Muscle layer of duodenum (tissue), 2 donors: ENCODE measurements around the gene MCM9.
"Not testable (repeated sequence)": the region's sequence is repeated elsewhere in the genome, so short reads cannot be mapped to it uniquely, and the experiment has no call there.

Experiments
- H3K27ac ChIP-seq: one replicate; pipeline ENCODE4 v1.7.0; 2013; ENCODE audit warnings: mild to moderate bottlenecking, low read length
- H3K27me3 ChIP-seq: one replicate; pipeline ENCODE4 v1.7.0; 2013; ENCODE audit warnings: low read depth, mild to moderate bottlenecking, control low read depth, low read length
- H3K36me3 ChIP-seq, 2 donors: one replicate each; pipeline ENCODE4 v1.7.0; 2013; ENCODE audit warnings: low read length in 2 of 2, control low read depth in 1 of 2, mild to moderate bottlenecking in 1 of 2; ENCODE audit not compliant: insufficient read depth in 2 of 2, control insufficient read depth in 1 of 2
- H3K4me1 ChIP-seq, 2 donors: one replicate each; pipeline ENCODE4 v1.7.0; 2013; ENCODE audit warnings: low read length in 2 of 2, mild to moderate bottlenecking in 2 of 2, control low read depth in 1 of 2, moderate library complexity in 1 of 2; ENCODE audit not compliant: insufficient read depth in 2 of 2, control insufficient read depth in 1 of 2
- H3K4me3 ChIP-seq, 2 donors: one replicate each; pipeline ENCODE4 v1.7.0; 2013; ENCODE audit warnings: low read length in 2 of 2, low read depth in 1 of 2, mild to moderate bottlenecking in 1 of 2
- H3K9me3 ChIP-seq, 2 donors: one replicate each; pipeline ENCODE4 v1.7.0; 2013; ENCODE audit warnings: low read length in 2 of 2, control low read depth in 1 of 2, mild to moderate bottlenecking in 1 of 2; ENCODE audit not compliant: control insufficient read depth in 1 of 2
- donor health status: healthy.

MCM9 gene

DNA sequence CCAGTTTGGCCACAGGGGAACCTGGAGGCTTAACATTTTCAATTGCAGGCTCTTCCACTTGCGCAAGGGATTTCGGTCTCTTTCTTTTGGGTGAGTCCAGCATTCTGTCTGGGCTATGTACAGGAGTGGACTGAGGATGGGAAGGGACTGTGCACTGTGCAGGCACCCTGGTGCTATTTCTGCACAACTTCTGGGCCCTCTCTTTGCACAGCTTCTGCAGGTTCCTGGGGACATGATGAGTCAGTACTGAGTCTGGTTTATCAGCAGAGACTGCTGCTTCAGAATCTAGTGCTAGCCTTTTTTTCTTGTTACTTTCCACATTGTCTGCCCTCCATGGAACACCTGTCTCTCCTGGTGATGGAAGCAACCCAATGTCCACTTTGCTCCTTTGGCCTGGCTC lies 119.5 kb downstream of the MCM9 start:
- H3K4me1 ChIP-seq, result no peaks in the 10 kb centered on the region
- H3K27ac ChIP-seq, result no peak overlapping the region
- no peak overlapping the region for H3K4me3 ChIP-seq
- H3K9me3 ChIP-seq, result no peaks in the 10 kb centered on the region
- no peaks in the 10 kb centered on the region for H3K27me3 ChIP-seq
- peaks cover 10 to 14% of the 10 kb centered on the region in 2 donors for H3K36me3 ChIP-seq

DNA sequence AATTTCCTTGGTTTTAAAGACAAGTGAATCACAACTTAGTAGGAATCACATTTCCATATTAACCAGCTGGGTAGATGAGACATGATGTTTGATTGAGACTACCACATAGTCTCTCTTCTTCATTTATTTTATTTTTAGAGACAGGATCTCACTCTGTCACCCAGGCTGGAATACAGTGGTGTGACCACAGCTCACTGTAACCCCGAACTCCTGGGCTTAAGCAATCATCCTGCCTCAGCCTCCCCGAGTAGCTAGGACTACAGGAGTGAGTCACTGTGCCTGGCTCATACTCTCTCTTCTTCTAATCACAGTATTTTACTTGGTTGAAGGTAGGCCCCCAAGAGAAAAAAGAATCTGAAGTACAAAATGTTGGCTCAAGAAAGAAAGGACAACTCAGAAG lies 121.2 kb downstream of the MCM9 start:
- Histone ChIP-seq H3K9me3 (no peaks in the 10 kb centered on the region), H3K4me3 (no peak overlapping the region), H3K27me3 (no peaks in the 10 kb centered on the region), H3K4me1 (no peaks in the 10 kb centered on the region), H3K36me3 (peaks cover 10 to 14% of the 10 kb centered on the region in 2 donors), H3K27ac (no peak overlapping the region)

DNA sequence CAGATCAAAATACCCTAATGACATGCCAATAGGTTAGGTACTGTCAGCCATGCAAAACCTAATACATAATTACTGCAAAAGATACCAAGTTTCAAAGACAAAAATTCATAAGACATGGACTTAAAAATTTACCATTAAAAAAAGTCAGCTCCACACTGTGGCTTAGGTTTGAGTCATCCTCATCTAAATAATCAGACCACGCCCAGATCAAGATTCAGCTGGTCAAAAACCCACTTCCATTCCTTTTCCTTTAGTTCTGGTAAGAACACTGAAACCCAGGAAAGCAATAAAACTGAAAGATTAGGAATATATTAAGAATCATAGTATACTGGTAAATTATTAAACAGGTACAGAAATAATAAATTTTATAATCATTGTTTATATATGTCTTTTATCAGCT lies 122.0 kb downstream of the MCM9 start:
- peaks cover 10 to 14% of the 10 kb centered on the region in 2 donors for H3K36me3 ChIP-seq
- H3K9me3 ChIP-seq, result no peaks in the 10 kb centered on the region
- no peak overlapping the region for H3K27ac ChIP-seq
- H3K4me1 ChIP-seq, result no peaks in the 10 kb centered on the region
- H3K27me3 ChIP-seq, result no peaks in the 10 kb centered on the region
- no peak overlapping the region for H3K4me3 ChIP-seq

DNA sequence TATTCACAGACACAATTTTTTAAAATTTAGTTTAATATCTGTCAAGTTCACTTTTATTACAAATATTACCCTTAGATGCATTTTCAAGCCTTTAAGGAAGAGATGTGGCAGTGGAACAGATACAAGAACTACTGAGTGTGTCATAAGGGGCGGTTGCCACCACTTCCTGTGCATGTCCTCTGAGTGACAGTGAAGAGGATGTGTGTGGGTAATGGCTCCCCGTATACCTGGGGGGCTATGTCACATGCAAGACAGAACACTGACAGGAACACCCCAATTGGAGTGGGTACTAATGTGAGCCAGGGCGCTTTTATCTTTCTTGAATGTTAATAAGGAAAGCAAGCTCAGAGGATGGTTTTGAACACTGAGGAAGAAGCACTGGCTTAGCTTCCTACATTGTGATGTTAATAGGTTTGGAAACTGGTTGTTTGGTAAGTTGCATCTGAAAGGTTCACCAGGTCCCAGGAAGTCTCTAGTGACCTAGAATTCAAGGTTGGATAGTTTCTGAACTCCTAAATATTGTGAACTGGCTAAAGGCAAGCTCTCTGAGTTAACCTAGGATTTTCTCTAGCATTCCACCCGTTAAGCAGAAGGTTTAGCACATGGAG lies 124.4 kb downstream of the MCM9 start:
- H3K36me3 ChIP-seq, result peaks cover under 1 to 8% of the 10 kb centered on the region in 2 donors
- no peaks in the 10 kb centered on the region for H3K4me1 ChIP-seq
- H3K4me3 ChIP-seq, result no peak overlapping the region
- no peaks in the 10 kb centered on the region for H3K27me3 ChIP-seq
- no peak overlapping the region for H3K27ac ChIP-seq
- no peaks in the 10 kb centered on the region for H3K9me3 ChIP-seq

DNA sequence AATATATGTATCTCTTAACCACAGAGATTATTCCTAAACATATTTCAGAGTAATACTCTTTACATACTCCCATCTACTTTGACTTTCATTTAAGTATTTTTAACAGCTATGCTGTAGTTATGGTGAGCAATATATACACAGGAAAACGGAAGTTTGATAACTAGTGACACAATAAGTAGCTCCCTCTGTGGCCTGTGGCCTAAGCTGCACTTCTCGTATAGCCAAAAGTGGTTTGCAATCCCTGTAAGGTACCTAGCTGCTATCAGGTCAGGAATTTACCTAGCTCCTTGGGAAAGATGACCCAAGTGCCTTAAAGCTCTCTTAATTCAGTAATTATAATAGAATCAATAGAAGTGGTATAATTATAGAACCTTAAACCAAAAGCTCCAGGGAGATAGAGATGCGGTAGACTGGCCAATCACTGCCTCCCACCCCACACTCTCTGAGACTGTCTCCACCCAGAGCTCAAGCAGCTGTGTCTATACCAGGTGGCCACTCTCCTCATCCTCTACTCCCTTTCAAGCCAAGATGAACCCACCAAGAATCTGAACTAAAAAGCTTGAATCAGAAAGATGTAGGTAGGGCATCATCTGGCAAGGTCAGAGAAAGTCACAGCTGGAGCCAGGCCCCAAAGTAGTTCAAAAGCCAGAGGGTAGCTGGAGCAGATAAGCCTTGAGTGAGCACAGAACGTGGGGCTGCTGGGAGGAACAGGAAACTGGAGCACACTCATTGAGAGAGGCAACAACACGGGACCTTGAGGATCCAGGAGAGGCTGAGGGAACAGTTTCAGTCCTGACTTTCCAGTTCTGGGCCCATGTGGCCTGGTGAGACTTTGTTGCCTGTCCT lies 125.9 kb downstream of the MCM9 start:
- Histone ChIP-seq H3K27me3 (no peaks in the 10 kb centered on the region), H3K4me1 (no peaks in the 10 kb centered on the region), H3K36me3 (peaks cover 0 to 4% of the 10 kb centered on the region in 2 donors), H3K27ac (no peak overlapping the region), H3K9me3 (no peaks in the 10 kb centered on the region), H3K4me3 (no peak overlapping the region)

DNA sequence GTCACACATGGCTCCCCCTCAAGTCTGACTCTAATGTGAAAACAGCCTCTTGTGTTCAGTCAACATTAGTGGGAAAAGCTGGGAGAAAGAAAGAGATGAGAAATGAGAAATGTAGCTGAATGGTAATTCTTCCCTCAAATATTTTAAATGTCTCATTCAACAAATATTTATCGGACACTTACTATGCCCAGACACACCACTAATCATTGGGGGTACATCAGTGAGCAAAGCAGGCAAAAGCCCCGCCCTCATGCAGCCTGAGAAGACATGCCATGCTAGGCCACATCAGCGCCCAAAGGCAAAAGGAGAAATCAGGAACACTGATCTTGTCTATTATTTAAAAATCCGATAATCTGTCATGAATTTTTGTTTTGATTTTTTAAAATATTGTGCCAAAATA lies 130.9 kb downstream of the MCM9 start:
- no peaks in the 10 kb centered on the region for H3K36me3 ChIP-seq
- H3K4me3 ChIP-seq, result no peak overlapping the region
- H3K27ac ChIP-seq, result no peak overlapping the region
- H3K4me1 ChIP-seq, result peaks cover 0 to 3% of the 10 kb centered on the region in 2 donors
- H3K9me3 ChIP-seq, result no peaks in the 10 kb centered on the region
- H3K27me3 ChIP-seq, result no peaks in the 10 kb centered on the region

DNA sequence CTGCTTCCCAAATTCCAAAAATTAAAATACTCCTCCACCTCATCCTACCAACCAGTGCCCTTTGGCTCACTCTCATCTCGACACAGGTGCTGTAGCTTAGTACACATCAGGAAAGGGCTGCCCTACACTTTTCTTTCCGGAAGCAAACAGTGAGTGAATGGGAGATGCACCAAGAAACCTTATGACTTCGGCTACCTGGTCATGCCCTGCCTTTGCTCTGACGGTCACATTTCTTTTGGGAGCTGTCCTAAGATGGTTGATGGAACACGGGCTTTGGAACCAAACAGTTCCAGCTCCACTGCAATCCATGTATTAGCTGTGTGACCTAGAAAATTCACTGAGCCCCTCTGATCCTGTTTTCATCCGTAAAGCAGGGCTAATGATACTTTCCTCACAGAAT lies 133.7 kb downstream of the MCM9 start:
- peaks cover 0 to 3% of the 10 kb centered on the region in 2 donors for H3K4me1 ChIP-seq
- no peaks in the 10 kb centered on the region for H3K36me3 ChIP-seq
- no peak overlapping the region for H3K27ac ChIP-seq
- H3K27me3 ChIP-seq, result no peaks in the 10 kb centered on the region
- H3K9me3 ChIP-seq, result no peaks in the 10 kb centered on the region
- H3K4me3 ChIP-seq, result no peak overlapping the region

DNA sequence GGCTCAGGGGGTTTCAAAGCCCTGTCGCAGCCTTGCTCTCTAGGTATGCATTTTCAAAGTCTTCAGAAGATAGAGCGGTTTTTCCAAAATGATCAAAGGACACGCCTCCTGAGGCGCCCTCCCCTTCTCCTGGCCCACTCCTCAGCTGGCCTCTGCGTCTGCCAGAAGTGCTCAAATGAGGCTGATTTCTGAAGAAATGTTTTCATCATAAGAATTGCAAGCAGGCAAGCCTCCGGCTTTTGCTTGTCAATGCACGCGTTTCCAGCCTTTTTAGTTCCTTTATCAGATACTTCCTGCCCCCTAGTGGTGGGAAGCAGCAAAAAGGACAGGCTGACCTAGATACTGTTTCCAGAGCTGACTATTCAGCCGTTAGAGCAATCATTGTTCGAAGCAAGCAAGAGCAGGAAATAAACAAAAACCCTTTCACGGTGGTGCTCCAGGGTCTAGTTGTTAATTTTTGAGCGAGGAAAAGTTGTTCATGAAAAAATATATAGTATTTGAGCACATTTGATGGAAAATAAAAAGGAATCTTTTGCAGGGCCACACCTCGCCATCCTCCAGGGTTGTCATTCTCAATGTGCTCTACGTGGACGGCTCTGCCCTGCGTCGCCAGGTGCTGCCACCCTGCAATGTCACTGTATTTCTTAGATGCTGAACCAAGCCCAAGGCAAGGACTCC lies 134.4 kb downstream of the MCM9 start:
- Histone ChIP-seq H3K4me1 (peaks cover 0 to 3% of the 10 kb centered on the region in 2 donors), H3K9me3 (no peaks in the 10 kb centered on the region), H3K27ac (no peak overlapping the region), H3K27me3 (no peaks in the 10 kb centered on the region), H3K4me3 (peak overlapping the region in 1 of 2 donors; percentile 50), H3K36me3 (no peaks in the 10 kb centered on the region)

DNA sequence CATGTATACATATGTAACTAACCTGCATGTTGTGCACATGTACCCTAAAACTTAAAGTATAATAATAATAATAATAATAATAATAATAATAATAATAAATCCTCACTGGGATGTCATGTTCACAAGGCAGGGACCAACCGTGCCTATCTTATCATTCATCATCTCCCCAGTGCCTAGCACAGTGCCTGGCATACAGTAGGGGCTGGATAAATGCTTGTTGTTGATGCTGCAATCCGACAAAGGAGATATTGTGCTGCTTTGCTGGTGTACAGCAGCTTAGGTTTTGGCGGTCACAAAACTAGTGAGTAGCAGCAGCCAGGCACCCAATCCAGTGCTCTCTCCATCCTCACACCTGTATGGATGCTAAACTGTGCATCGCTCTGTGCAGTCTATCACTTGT lies 135.1 kb downstream of the MCM9 start:
- Histone ChIP-seq H3K27me3 (no peaks in the 10 kb centered on the region), H3K9me3 (no peaks in the 10 kb centered on the region), H3K27ac (no peak overlapping the region), H3K4me1 (peaks cover 0 to 3% of the 10 kb centered on the region in 2 donors), H3K36me3 (no peaks in the 10 kb centered on the region), H3K4me3 (no peak overlapping the region)

DNA sequence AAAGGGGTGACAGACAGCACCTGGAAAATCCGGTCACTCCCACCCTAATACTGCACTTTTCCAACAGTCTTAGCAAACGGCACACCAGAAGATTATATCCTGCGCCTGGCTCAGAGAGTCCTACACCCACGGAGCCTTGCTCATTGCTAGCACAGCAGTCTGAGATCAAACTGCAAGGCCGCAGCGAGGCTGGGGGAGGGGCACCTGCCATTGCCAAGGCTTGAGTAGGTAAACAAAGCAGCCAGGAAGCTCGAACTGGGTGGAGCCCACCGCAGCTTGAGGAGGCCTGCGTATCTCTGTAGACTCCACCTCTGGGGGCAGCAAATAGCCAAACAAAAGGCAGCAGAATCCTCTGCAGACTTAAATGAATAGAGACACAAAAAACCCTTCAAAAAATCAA lies 138.4 kb downstream of the MCM9 start:
- H3K9me3 ChIP-seq, H3K27me3 ChIP-seq, H3K27ac ChIP-seq, H3K36me3 ChIP-seq, H3K4me3 ChIP-seq, H3K4me1 ChIP-seq: not testable (repeated sequence)

DNA sequence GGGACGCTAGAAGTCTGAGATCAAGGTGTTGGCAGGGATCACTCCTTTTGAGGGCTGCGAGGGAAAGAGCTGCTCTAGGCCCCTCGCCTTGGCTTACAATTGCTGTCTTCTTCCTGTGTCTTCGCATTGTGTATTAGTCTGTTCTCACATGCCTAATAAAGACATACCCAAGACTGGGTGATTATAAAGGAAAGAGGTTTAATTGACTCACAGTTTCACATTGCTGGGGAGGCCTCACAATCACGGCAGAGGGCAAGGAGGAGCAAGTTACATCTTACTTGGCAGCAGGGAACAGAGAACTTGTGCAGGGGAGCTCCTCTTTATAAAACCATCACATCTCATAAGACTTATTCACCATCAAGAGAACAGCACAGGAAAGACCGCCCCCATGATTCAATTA lies 143.5 kb downstream of the MCM9 start:
- Histone ChIP-seq H3K27me3 (no peaks in the 10 kb centered on the region), H3K27ac (no peak overlapping the region), H3K4me1 (no peaks in the 10 kb centered on the region), H3K9me3 (no peaks in the 10 kb centered on the region), H3K36me3 (no peaks in the 10 kb centered on the region), H3K4me3 (no peak overlapping the region)
